AG09309 (cell line): ENCODE results near the gene THAP9.
"Not testable (repeated sequence)": the region's sequence is repeated elsewhere in the genome, so short reads cannot be mapped to it uniquely, and the experiment has no call there.

Source experiments
- DNase-seq: peaks from one replicate; pipeline ENCODE4 v3.0.0-alpha.2; 2010; ENCODE audit warnings: low read depth
- H3K4me3 ChIP-seq: 2 replicates; pipeline ENCODE4 v1.5.1; 2011; ENCODE audit warnings: mild to moderate bottlenecking, low read depth, low read length, moderate library complexity; ENCODE audit not compliant: control insufficient read depth
- CTCF ChIP-seq: IDR thresholded peaks from 2 replicates; pipeline ENCODE4 v1.5.1; 2011; ENCODE audit warnings: mild to moderate bottlenecking, low read depth, low read length, inconsistent platforms; ENCODE audit not compliant: insufficient read depth, control insufficient read depth; ENCODE audit errors: missing control alignments

THAP9 gene

GRCh38 chr4:82905205-82905604 is 4.7 kb downstream of the THAP9 start:
- no peak overlapping the region for H3K4me3 ChIP-seq
- no peak for TF ChIP-seq CTCF
- DNase-seq: no peak

DNA sequence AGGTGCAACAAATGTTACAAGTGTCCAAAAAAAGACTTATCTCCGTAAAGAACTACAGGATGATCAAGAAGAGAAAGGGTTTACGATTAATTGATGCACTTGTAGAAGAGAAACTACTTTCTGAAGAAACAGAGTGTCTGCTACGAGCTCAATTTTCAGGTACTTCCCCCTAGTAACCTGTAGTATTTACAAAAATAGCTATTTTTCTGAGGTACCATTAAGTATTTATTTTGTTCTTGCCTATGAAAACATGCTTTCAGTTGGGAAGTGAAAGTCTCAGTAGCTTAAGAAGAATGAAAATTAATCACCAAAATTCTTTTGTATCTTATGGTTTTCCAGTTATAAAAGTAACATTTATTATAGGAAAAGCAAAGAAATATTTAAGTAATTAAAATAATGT is 5.9 kb downstream of the THAP9 start:
- H3K4me3 ChIP-seq: no peak overlapping the region

DNA sequence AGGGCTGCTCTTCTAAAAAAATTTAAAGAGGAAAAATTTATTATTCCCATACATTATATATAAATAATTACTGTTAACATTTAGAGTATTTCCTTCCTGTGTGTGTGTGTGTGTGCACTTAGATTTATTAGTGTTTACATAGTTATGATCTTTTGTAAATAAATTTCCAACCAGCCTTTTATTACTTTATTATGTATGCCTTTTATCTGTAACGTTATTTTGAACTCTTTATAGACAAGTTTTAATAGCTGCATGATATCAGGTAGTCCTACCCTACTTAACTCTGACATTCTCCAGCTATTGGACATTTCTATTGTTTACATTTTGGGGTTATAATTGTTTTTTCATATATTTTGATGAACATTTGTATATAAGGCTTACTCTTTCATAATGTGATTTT is 8.8 kb downstream of the THAP9 start:
- no peak for DNase-seq
- no peak for TF ChIP-seq CTCF
- no peak overlapping the region for H3K4me3 ChIP-seq

More for the DNA sequence above, 5.9 kb downstream of the THAP9 start:
- TF ChIP-seq CTCF: no peak
- no peak for DNase-seq

DNA sequence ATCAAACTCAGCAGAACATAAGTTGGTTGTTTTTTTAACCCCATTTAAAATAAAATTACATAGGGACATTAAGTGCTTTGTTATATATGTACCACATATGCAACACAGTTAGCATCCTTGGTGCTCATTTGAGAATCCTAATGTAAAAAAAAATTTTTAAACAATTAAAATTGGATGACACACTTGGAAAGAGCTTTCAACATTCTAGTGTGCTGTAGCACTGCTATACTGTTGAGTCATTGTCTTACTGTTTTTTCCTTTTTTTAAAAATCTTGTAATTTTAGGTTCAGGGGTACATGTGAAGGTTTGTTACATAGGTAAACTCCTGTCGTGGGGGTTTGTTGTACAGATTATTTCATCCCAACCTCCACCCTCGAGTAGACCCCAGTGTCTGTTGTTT is 12.8 kb downstream of the THAP9 start:
- H3K4me3 ChIP-seq: no peak overlapping the region
- no peak for DNase-seq
- no peak for TF ChIP-seq CTCF

DNA sequence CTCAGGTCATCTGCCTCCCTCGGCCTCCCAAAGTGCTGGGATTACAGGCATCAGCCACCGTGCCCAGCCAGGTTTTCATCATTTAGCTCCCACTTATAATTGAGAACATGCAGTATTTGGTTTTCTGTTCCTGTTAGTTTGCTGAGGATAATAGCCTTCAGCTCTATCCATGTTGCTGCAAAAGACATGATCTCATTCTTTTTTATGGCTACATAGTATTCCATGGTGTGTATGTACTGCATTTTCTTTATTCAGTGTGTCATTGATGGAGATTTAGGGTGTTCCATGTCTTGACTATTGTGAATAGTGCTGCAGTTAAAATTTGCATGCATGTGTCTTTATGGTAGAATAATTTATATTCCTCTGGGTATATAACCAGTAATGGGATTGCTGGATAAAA is 13.4 kb downstream of the THAP9 start:
- DNase-seq: not testable (repeated sequence)

DNA sequence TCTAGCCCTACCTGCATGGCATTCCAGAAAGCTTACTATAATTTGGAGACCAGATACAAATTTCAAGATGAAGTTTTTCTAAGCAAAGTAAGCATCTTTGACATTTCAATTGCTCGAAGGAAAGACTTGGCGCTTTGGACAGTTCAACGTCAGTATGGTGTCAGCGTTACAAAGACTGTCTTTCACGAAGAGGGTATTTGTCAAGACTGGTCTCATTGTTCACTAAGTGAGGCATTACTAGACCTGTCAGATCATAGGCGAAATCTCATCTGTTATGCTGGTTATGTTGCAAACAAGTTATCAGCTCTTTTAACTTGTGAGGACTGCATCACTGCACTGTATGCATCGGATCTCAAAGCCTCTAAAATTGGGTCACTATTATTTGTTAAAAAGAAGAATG is 17.6 kb downstream of the THAP9 start:
- no peak for TF ChIP-seq CTCF
- no peak overlapping the region for H3K4me3 ChIP-seq
- no peak for DNase-seq

More for the DNA sequence above, 13.4 kb downstream of the THAP9 start:
- H3K4me3 ChIP-seq: not testable (repeated sequence)

GRCh38 chr4:82919386-82919785 is 18.9 kb downstream of the THAP9 start:
- no peak for TF ChIP-seq CTCF
- H3K4me3 ChIP-seq: no peak overlapping the region
- no peak for DNase-seq
